Cerebellar nuclear complex (tissue), 1 donor: ENCODE measurements around the gene PTBP1.

Experiments used
- DNase-seq, 2 experiments: peaks; one replicate each; lab custom pipeline; 2025; lab: John Stamatoyannopoulos, UW

PTBP1 gene

GRCh38 chr19:772730-773436 lies 24.4 kb upstream of the PTBP1 start:
- DNase-seq, result no peak

GRCh38 chr19:776549-776948 lies 20.7 kb upstream of the PTBP1 start:
- DNase-seq, result no peak

GRCh38 chr19:778910-779653 lies 18.2 kb upstream of the PTBP1 start:
- no peak for DNase-seq

DNA sequence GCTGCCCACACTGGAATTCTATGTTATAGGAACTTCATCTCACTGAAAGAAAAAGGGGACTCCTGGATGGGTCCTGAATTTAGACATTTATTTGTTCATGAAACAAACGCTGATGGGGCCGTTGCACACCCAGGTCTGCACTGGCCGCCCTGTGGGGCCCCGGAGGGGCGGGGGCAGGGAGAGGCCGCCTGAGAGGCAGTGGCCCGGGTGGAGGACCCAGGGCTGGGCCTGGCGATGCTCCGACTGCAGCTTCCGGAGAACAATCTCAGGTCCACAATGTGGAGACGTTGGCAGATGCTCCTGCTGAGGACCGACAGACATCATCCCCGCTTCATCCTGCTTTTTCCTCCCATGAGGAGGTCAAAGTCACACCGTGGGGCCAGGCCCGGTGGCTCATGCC lies 16.3 kb upstream of the PTBP1 start:
- DNase-seq, result no peak

DNA sequence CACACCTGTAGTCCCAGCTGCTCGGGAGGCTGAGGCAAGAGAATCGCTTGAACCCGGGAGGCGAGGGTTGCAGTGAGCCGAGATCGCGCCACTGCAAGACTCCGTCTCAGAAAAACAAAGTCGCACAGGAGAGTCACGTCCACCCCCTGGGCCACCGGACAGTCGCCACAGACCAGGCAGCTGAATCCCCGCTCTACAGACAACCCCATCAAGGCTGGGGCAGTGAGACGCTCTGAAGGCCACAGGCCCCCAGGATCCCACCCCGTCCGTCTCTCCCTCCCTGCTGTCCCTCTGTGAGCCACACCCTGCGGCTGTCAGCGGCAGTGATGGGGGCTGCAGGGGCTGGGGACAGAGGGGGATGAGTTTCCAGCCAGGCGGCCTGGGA lies 15.5 kb upstream of the PTBP1 start:
- DNase-seq, result no peak

DNA sequence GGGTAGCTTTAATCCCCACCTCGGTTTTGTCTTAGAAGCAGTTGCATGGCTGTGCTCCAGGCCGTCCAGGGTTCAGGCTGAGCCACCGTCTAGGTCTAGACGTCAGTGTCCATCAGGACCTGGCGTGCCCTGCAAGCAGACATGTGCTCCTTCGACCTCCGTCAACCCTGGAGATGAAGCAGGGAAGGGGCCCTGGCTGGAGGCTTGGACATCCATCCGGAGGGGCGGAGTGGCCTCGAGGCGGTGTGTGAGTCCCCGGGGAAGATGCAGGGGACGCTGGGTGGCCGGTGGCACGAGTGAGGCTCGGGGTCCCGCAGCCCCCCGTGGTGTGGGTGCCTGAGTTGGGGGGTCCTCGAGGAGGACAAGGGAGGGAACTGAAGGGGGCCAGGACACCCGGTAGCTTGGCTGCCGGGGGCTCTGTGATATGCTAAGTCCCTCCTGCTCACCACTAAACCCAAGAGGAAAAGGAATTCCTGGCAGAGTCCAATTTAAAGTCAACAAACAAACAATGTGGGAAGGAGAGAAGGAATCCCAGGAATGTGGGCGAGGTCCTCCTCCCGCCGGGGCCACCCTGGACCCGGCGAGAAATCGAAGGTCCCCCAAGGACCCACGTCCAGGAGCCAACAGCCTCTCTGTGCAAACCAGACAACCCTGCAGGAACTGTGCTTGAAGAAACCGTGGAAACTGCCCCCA lies 14.9 kb upstream of the PTBP1 start:
- no peak for DNase-seq

- DNase-seq, result no peak
Measured at GRCh38 chr19:782878-783668, 14.2 kb upstream of the PTBP1 start.

DNA sequence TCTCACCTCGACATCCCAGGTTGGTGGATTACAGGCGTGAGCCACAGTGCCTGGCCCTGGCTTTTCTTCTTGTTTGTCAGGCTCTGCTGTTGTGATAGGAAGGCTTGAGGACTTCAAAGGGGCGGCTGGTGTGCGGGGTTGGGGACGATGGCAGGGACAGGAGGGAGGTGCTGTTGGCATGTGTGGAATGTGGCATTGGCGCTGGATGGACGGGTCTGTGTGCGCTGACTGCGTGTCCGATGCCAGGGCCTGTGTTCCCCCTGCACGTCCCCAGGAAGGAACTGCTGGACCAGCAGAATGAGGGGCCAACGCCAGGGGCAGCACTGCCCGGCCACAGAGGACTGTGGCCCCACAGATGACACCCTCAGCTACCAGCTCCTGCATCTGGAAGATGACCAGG lies 12.7 kb upstream of the PTBP1 start:
- DNase-seq, result no peak

DNA sequence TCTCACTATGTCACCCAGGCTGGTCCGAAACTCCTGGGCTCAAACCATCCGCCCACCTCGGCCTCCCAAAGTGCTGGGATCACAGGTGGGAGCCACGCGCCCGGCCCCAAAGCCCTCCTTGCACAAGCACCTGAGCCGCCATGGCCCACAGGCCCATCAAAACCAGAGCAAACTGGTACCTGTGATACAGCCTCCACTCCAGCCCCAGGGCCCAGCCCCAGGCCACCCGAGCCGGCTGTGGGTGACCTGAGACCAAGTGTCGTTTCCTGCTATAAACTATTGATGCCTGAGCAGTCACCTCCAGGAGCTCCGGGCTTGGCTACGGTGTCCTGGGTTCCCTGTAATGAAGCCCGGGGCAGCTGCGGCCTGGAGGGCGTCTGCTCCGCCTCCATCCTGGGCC lies 9.7 kb upstream of the PTBP1 start:
- no peak for DNase-seq

DNA sequence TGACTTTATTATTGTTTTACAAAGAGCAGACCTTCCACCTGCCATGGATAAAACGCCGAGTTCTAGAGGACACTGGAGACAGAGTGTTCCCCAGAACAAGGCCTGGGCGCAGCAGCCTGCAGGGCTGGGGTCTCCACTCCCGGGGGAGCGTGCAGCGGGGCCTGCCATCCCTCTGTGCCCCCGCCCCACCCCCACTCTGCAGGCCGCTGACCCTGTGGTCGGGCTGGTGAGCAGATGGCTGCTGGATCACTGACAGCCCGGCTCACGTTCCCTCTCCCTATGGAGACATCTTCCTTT lies 8.6 kb upstream of the PTBP1 start:
- DNase-seq, result no peak

DNA sequence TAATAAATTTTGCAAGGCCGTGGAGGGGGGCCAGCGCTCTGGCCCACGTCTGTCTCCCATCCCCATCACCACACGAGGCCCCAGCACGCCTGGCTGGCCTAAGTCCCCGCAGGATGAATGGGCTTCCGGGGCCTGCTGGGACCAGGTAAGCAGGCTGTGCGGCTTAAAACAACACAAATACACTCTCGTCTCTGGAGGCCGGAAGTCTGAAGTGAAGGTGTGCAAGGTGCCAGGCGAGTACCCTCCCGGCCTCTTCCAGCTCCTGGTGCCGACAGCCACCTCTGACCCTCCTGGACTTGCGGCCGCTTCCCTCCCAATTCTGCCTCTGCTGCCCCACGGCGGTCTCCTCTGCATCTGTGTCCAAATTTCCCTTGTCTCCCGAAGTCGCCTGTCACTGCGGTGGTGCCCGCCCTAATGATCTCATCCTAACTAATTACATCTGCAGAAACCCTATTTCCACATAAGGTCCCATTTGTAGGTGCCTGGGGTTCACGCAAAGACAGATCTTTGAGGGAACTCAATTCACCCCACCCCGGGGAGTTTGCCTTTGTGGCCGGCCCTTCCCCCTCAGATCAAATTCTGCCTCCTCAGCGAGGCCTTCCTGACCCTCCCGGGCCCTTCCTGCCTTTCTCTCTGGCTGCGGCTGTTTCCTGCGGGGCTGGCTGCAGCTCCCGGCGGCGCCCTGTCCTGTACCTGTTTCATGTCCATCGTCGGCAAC lies 8.1 kb upstream of the PTBP1 start:
- DNase-seq, result no peak

GRCh38 chr19:789701-790060 lies 7.6 kb upstream of the PTBP1 start:
- DNase-seq, result no peak

- DNase-seq, result no peak
Measured at GRCh38 chr19:791007-791566, 6.2 kb upstream of the PTBP1 start.

DNA sequence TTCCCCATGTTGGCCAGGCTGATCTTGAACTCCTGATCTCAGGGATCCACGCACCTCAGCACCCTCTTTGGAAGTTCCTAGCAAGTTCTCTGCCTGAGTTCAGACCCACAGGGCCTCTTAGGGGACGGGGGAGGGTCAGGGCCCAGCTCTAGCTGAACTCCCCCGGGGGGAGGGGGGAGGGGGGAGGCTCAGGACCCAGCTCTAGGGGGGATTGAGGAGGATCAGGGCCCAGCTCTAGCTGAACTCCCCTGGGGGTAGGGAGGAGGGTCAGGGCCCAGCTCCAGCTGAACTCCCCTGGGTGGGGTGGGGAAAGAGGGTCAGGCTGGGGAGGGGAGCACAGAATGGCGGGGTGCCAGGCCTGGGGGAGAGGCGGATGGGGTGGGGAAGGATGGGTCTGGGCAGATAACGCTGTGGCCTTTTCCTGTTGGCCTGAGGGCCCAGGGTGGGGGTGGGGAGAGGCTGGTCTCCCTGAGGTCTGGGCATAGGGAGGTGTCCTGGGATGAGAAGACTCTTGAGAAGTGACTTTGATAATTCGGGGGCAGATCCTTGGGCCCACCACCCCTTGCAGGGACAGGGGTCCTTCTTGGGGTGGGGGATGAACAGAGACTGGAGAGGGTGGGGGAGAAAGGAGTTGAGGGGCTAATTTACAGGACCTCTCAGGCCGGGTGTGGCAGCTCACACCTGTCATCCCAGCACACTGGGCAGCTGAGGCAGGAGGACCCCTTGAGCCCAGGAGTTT lies 5.5 kb upstream of the PTBP1 start:
- no peak for DNase-seq

GRCh38 chr19:792306-792885 lies 4.9 kb upstream of the PTBP1 start:
- no peak for DNase-seq

DNA sequence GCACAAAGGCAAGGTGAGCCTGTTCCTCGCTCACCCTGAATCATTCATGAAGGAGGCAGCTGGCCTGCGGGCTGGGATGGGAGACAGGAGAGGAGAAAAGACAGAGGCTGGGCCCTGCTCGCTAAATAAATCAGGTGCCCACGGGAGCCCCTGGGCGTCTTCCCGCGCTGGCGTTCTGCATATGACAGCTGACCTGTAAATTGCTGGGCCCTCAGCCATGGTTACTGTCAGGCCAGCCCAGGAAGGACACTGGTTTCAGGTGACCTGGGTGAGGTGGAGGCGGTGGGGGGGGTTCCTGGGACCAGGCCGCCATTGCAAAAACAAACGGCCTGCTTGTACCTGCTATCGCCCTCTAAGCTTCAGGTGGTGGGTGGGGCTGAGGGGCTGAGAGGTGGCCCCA lies 3.4 kb upstream of the PTBP1 start:
- no peak for DNase-seq

GRCh38 chr19:795073-795611 lies 2.1 kb upstream of the PTBP1 start:
- DNase-seq, result no peak

DNA sequence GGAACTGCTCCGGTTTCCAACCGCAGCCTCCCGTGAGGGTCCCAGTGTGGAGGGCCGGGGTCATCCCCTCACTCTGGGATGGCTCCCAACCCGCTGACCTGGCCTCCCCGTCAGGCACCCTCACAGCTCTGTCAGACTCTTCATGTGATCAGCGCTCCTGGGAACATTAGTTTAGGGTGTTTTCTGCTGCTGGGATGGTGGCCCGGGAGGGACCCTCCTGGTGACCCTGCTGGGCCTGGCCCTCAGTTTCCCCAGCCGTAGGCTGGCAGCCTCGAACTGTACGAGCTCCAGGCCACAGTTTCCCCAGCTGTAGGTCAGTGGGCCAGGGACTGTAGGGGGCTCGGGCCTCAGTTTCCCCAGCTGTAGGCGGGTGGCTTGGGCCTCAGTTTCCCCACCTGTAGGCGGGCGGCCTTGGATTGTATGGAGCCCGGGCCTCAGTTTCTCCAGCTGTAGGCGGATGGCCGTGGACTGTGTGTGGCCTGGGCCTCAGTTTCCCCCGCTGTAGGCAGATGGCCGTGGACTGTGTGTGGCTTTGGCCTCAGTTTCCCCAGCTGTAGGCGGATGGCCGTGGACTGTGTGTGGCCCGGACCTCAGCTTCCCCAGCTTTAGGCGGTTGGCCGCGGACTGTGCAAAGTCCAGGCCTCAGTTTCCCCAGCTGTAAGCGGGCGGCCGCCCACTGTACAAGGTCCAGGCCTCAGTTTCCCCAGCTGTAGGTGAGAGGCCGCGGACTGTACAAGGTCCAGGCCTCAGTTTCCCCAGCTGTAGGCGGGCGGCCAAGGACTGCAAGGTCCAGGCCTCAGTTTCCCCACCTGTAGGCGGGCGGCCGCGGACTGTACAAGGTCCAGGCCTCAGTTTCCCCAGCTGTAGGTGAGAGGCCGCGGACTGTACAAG lies 1.3 kb upstream of the PTBP1 start:
- no peak for DNase-seq
